HG02943 (cell line): Measurements from ENCODE around the gene PGAP6.
A peak's percentile ranks its signal among the peaks of the same experiment; 100 is the strongest.
"Not testable (repeated sequence)": the region's sequence is repeated elsewhere in the genome, so short reads cannot be mapped to it uniquely, and the experiment has no call there.

ENCODE experiments used
- ATAC-seq: cut with Tn5 transposase; IDR thresholded peaks from one replicate; pipeline ENCODE4 v1.9.1; 2021; ENCODE audit warnings: mild to moderate bottlenecking, low read depth, moderate library complexity; ENCODE audit not compliant: unreplicated experiment

Gene PGAP6

GRCh38 chr16:353404-354290 is 28.1 kb downstream of the PGAP6 start:
- no peak for ATAC-seq

DNA sequence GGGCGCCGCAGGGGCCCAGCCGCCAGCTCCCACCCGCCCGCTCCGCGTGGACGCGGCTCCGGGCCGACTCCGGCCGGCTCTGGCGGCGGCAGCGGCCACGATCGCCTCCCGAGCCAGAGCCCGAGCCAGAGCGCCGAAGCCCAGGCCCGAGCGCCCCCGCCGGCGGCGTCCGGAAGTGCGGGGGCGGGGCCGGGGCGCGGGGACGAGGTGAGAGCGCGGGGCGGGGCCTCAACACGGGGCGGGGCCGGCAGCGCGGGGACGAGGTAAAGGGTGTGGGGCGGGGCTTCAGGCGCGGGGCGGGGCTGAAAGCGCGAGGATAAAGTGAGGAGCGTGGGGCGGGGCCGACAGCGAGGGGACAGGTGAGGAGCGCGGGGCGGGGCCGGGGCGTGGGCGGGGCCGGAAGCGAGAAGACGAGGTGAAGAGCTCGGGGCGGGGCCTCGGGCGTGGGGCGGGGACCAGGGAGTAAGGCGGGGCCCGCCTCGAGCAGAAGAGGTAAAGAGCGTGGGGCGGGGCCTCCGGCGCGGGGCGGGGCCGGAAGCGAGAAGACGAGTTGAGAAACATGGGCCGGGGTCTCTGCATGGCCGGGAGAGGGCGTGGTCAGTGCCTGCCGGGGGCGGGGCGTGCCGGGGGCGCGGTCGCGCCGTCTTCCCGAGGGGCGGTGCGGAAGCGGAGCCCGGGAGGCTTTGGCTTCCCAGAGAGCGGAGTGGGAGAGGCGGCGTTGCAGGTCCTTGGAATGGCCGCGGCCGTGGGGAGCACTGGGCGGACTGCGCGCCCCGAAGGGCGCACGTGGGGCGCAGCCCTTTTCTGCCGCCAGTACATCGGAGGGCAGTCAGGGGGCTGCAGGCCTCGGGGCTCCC is 29.0 kb downstream of the PGAP6 start, which contains the start of gene AXIN1:
TSS of gene AXIN1 (minus strand) at position 177 of the 857 bp plus-strand sequence. CDS start 5,698 bp downstream, outside the sequence.
- peak; percentile 51 for ATAC-seq

- ATAC-seq, result peak; percentile 8
These were observed 29.8 kb downstream of the PGAP6 start for GRCh38 chr16:351804-352520.

DNA sequence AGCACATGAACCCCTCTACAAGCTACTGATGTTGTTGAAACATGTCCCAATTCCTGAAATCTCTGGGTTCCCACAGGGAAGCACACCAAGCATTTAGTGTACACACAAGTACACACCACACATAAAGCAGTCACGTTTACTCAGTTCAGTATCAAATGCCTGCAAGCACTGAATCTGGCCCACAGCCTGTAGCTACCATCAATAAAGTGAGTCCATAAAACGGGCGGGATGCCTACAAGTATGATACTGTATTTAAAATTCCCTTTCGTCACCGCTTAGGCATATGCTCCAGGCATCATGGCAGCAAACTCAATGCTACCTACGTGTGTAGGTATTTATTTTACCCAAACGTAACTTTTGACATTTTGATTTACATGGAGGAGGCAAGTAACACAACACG is 31.6 kb downstream of the PGAP6 start:
- ATAC-seq, result no peak

- ATAC-seq, result no peak
These were observed 32.6 kb downstream of the PGAP6 start for GRCh38 chr16:349211-349610.

DNA sequence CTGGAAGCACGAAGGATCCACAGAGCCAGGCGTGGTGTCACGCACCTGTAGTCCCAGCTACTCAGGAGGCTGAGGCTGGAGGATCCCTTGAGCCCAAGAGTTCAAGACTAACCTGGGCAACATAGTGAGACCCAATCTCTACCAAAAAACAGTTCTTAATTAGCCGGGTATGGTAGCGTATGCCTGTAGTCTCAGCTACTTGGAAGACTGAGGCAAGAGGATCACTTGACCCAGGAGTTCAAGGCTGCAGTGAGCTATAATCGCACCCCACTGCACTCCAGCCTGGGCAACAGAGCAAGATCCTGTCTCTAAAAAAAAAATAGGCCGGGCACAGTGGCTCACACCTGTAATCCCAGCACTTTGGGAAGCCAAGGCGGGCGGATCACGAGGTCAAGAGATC is 33.3 kb downstream of the PGAP6 start:
- not testable (repeated sequence) for ATAC-seq

- no peak for ATAC-seq
These were observed 34.6 kb downstream of the PGAP6 start for GRCh38 chr16:347203-347602.

- no peak for ATAC-seq
These were observed 35.2 kb downstream of the PGAP6 start for GRCh38 chr16:346587-346986.

DNA sequence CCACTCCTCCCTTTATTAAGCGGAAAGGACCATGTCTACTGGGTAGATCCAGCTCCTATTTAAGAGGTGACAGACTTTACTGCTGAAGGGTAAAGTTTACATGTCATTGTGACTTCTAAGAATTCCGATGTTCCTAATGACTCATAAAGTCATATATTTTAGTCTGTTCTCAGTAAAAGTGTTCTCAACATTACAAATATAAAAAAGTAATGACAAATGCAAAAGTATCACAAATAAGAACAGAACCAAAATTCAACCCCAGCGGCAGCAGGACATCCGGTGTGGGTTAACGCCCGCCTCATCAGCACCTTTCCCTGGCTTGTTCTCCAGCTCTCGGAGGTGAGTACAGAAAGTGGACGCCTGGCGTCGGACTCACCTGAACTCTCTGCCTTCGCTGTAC is 36.0 kb downstream of the PGAP6 start:
- no peak for ATAC-seq

DNA sequence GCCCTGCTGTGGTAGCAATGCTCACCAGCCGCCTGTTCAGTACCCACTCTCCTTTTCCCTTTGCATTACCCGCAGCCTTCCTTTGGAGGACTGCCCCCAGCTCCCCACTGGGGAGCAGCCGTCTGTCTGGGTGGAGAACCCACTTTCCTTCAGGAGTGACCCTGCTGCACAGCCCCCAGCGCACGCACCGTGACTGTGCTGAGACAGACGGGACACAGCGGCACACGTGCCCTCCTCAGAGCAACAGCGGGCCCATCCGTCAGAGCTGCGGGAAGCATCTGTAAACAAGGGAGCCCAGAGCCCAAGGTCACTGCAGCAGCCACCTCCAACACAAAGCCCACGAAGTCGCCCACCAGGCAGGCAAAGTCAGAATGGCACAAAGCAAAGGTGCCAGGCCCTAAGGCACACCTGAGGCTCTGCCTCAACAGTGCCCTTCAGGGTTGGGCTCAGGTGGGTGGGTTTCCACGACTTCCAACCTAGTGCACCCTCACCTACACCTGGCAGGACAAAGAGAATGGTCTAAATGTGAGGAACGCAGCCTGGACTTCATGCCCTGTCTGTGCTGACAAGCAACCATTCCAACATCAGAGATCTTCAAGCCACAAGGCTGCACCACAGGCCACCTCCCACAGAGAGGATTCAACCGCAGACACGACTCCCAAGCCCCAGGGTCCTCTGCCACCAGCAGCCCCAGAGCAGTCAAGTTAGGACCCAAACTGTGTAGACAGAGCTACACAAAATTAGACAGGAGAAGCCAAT is 39.1 kb downstream of the PGAP6 start:
- no peak for ATAC-seq

- ATAC-seq, result not testable (repeated sequence)
These were observed 39.8 kb downstream of the PGAP6 start for GRCh38 chr16:341974-342336.

DNA sequence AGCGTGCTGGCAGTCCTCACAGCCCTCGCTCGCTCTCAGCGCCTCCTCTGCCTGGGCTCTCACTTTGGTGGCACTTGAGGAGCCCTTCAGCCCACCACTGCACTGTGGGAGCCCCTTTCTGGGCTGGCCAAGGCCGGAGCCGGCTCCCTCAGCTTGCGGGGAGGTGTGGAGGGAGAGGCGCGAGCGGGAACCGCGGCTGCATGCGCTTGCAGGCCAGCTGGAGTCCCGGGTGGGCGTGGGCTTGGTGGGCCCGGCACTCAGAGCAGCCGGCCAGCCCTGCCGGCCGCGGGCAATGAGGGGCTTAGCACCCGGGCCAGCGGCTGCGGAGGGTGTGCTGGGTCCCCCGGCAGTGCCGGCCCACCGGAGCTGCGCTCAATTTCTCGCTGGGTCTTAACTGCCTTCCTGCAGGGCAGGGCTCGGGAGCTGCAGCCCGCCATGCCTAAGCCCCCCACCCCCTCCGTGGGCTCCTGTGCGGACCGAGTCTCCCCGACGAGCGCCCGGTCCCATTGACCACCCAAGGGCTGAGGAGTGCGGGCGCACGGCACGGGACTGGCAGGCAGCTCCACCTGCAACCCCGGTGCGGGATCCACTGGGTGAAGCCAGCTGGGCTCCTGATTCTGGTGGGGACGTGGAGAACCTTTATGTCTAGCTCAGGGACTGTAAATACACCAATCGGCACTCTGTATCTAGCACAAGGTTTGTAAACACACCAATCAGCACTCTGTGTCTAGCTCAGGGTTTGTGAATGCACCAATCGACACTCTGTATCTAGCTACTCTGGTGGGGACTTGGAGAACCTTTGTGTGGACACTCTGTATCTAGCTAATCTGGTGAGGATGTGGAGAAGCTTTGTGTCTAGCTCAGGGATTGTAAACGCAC is 40.4 kb downstream of the PGAP6 start:
- not testable (repeated sequence) for ATAC-seq

- no peak for ATAC-seq
These were observed 41.2 kb downstream of the PGAP6 start for GRCh38 chr16:340370-341091.

DNA sequence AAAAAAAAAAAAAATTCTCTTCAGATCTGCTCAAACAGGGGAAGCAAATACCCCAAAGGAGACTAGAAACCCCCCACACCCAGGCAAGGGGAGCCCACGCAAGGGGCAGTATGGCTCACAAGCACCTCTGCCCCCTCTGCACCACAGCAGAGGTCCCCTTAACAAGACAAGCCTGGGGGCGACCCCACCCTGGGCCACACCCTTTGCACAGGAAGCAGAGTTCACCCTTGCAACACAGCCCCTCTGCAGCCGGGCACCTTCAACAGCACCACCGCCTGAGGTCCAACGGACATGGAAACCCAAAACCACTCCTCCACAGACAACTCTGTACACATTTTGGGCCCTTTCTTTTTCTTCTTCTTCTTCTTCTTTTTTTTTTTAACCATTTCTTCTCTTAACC is 42.1 kb downstream of the PGAP6 start:
- no peak for ATAC-seq

DNA sequence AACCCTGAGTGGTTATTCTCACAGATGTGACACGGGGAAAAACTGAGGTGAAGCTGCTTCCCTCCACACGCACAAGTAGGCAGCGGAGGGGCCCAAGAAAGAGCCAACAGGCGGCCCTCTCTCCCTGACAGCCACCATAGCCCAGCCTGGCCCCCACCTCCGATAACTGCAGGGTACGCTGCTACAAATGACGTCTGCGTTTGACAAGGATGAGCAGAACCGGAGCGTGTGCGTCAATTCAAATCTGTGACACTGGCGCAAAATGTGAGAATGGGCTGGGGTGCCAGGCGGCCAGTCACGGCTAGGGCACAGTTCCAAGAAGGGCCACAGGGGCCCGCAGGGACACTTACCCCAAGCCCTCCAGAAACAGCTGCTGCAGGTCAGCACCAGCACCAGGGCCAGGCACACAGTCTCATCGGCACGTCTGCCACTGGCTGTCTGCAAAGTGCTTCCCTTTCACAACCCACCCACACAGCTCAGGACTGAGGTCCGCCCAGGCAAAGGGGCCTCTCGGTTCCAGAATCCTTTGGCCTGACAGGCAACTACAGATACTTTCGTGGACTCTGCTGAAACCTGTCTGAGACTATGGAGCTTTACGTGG is 43.7 kb downstream of the PGAP6 start:
- no peak for ATAC-seq

- ATAC-seq, result no peak
These were observed 44.3 kb downstream of the PGAP6 start for GRCh38 chr16:337437-337836.

- ATAC-seq, result no peak
These were observed 45.5 kb downstream of the PGAP6 start for GRCh38 chr16:336269-336668.
